Activated CD4-positive, alpha-beta T cell treated with anti-CD3 and anti-CD28 coated beads, Interleukin-2, Interleukin-4, amounts not matched to agents 100 ng/mL and 50 ng/mL, durations not matched to agents 16 hours and 8 hours (primary cell): ENCODE results near the gene VAV3.
"Not testable (repeated sequence)": the region's sequence is repeated elsewhere in the genome, so short reads cannot be mapped to it uniquely, and the experiment has no call there.

Experiments
- DNase-seq: peaks from one replicate; pipeline ENCODE4 v3.0.0-alpha.2; 2020; ENCODE audit warnings: low spot score

Gene VAV3

DNA sequence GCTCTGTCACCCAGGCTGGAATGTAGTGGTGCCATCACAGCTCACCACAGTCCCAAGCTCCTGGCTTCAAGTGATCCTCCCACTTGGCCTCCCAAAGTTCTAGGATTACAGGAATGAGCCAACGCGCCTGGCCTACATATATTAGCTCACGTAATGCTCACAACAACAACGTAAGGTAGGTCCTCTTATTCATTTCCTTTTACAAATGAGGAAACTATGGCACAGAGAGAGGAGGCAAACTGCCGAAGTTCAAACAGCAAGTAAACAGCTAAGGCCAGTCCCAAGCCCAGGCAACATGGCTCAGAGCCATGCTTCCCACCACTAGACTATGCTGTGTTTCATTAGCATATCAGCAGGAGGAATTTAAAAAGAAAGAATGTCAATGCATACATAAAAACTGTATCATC, 284.4 kb downstream of the VAV3 start:
- no peak for DNase-seq

DNA sequence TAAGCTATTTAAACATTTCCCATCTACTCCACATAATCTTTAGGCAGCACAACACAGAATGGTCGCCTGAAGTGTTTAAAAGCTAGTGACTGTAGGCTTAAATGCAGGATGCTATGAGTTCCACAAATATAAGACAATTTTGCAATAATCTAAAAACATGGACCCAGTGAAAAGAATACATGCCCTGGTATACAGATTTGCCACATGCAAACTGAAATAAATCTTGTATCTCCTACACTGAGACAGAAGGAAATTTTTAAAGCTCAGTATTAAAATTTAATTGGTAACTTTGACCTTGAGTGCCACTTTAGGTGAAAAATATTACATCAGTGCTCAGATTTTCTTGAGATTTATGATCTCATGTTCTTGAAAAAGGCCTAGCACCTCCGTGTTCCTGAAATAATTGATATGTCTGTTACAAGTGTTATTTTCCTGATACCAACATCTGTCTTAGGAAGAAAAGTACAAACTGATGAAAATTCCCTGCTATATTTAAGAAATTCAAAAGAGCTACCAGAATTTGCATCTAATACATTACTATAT, 285.5 kb downstream of the VAV3 start:
- DNase-seq: no peak

DNA sequence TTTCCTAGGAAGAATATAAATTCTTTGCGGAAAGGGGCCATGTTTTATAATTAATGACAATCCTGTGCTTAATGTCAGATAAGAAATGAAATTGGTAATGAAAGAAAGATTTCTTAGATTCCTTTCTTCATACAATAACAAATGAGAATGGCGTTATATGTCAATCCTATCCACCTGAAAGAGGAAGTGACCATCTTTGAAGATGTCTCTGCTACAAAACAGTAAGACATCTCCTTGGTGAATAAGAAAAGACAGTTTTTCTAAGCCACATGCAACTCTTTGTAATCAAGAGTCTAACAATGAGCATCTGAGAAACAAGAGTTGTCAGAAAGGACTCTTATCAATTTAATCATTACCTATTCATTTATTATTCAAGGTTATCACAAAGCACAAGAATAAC, 286.0 kb downstream of the VAV3 start:
- no peak for DNase-seq

DNA sequence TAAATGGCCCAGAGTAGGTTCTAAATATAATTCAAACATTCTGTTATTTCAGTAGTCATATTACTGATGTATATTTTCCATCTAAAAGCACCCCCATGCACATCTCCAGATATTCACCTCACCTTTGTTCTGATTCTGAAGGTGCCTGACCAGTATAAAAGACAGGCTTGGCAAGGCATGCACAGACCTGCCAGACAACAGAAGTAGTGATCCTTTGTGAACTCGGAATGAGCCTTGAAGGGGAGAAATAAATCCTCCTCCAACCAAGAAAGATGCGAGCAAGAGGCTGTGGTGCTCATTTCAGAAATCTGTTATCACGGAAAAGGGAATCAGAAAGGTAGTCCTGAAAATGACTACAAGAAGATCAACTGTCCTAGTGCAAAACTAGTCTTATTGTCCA, 287.3 kb downstream of the VAV3 start:
- no peak for DNase-seq

DNA sequence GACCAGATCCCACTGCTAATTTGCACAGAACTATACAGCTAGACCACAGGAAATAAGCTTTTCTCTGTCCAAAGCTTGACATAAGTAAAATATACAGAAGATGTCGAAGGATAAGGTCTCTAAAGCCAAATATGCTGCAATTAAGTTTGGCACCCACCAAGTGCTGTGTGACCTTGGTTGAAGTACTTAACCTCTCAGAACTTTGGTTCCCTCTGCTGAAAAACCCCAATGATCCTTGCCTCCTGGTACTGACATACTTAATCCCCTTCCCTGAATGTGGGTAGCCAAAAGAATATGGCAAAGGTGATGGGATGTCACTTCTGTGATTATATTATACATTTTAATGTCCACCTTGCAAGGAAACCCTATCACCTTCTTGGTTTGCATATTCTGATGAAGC, 290.5 kb downstream of the VAV3 start:
- DNase-seq: no peak

DNA sequence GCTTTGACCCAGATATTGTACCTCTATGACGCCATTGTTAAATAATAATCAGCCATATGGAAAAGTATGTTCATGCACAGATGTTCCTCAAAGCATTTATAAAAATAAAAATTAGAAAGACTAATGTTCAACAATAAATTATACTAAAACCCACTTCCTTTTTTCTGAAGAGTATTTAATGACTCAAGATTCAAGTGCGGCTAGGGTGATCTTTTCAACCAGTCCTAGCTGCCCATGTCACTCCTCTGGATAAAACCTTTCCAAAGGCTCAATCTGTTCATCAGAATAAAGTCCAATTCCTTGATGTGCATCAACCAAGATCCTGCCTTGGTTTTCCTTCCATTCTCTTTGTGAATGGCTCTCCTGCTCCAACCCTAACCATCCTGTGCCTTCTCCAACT, 292.0 kb downstream of the VAV3 start:
- DNase-seq: no peak

DNA sequence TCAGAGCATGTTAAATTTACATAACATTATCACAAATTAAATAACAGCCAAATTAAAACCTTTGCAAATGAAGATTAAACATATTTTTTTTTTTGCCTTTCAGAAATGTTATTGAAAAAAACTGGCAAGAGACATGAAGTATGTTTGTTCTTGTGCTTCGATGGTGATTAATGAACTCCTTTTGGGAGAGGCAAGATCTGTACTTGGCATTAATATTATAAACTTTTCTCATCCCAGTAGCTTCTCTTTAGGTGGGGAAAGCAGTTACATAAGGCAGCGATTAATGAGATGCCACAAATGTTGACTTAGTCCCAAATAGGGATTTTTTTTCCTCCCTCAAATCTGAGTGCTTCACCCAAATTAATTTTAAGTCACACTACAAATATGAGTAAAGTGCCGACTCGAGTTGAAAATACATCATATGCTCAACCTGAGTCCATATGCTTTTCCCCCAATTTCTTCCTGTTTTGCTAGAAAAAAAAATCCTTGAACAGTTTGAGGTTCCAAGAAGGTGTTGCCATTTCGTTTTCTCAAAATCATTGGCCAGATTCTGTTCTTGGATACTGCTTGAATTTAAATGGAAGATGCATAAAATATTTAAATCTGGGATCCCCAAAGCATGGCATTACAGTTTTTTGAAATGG, 294.5 kb downstream of the VAV3 start:
- DNase-seq: no peak

DNA sequence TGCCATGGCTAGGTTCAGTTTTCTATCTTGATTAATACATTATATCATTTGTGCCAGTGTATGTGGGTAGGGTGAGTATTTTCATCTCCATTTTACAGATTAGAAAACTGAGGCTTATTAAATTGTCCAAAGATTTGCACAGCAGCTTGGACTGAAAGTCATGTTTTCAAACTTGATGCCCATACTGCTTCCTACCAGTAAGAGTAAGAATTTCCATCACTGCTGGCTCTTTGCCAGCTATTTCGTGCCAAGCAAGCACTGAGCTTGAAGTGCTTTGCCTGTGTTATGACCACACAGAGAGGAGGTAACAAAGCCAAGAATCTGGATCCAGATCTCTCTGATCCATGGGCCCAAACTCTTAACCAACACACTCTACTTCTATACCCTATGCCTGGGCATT, 295.0 kb downstream of the VAV3 start:
- no peak for DNase-seq

DNA sequence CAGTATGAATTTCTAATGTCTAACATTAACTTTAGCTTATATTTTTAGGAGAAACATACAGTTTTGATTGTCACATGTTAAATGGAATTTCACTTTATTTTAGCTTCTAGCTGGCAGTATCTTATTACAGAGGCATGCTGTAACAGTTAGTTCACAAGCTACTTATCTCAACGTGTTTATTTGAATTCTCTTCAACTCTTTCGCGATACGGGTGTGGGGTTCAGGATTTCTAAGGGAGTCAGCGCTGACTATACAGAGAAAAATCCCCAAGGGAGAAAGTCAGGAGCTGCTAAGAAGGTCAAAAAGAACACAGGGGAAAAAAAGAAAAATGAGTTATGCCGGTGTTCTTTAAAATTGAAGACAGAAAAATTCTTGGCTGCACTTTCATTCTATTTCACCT, 296.2 kb downstream of the VAV3 start:
- no peak for DNase-seq

DNA sequence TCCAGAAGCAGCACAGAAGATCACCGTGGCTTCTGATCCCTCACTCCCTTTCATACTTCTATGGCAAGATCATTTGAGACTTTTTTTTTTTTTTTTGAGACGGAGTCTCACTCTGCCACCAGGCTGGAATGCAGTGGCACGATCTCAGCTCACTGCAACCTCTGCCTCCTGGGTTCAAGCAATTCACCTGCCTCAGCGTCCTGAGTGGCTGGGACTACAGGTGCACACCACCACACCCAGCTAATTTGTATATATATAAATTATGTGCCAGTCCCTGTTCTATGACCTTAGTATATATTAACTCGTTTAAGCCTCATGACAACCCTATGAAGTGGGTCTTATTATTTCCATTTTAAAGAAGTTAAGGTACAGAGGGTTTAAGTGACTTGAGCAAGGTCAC, 298.5 kb downstream of the VAV3 start:
- no peak for DNase-seq

DNA sequence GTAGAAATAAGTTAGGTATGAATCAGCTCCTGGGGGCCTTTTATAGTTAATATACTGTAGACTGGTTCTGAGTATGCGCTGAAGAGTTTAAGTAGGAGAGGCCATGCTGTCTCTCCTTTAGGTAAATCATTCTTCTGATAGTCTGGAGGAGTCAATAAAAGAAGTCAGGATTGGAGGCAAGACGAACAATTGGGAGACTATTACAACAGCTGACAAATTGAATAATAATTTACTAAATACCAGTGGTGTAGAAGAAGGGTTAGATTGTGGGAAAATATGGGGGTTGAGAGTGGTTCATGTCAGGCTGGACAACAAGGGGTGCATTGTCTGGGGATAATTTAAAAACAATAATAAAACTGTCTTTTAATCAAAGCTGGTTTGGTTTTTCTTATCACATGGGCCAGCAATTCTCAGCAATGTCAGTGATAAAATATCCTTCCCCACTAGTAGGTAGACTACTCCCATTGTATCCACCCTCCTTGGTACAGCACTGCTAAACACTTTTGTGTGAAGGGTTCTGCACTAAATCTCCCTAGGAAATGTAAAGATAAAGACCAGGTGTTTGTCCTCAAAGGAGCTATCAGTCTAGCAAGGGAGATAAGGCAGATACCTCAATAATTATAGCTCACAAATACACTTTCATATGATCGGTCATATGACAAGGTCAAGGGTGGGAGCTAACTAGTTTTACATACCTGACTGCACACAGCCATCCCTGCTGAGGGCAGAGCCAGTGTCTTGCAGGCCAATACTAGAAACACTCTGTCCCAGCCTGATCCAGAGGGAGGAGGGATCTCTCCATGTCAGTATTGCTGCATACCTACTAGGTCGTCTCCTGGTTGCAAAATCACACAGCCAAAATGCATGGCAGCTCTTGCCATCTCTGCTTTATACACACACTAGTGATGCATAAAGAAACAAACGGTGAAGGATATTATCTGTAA, 299.7 kb downstream of the VAV3 start:
- DNase-seq: no peak

DNA sequence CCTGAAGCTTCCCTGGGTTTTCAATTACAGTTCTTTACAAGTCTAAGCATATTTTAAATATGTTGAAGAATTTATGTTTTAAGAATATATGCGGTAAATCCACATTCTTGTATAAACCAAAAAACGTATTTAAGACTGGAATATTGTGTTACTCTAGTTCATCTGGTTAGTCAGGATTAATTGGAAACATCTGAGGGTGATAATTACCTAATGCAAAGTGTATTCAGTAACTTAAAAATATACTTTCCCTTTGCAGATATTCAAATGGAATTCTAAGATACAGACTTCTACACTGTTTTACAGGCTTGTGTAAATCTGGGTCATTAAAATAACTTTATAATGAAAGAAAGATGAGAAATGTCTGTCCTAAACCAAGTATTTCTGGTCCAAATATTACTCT, 302.0 kb downstream of the VAV3 start:
- DNase-seq: no peak

DNA sequence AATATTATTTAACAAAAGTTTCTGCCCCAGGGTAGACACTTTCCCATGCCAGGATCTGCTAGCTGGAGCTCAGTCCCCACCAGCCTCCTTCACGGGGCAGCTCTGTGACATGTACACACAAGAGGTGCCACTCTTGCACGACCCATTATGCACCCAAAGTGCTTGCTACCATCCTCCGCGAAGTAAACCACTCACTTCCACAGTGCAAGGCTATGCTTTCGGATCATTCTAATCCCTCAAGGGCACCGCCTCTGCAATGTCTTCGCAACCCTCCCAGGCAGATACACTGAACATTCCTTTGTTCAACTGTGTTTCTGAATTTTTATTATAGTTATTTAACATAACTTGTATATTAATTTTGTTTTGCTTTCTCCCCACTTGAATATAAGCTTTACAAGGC, 303.8 kb downstream of the VAV3 start:
- DNase-seq: no peak

DNA sequence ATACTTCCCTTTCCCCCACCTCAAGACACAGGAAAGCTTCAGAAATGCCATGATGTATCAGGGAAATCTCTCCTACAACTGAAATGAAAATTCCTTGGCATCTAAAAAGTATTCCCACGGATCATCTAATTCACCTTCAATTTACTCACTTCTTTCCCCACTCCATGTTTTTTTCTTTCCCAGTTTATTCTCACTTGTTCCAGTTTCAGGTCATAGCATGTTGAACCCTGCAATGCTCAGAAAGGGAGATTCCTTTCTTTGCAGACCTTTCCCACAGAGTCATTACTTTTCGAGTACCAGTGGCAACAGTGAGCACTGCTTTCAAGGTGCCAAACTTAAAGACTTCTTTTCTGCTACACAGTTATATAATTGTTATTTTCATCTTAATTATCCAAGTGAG, 305.0 kb downstream of the VAV3 start:
- no peak for DNase-seq

DNA sequence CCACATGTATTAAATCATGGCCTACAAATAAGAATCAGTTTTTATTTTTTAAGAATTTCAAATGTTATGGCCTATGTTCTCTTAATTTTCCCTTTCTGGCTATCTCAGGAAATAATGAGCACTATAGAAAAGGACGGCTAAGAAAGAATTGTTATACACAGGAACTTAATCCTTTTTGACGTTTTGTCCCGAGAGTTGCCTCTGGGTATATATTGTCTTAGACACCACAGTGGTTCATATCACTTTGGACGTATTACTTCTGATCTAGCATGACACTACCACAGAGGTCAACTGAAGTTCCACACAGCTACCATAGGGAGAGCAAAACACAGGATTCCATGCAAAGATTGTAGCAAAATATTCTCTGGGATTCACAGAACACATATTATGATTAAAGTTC, 307.6 kb downstream of the VAV3 start:
- no peak for DNase-seq

DNA sequence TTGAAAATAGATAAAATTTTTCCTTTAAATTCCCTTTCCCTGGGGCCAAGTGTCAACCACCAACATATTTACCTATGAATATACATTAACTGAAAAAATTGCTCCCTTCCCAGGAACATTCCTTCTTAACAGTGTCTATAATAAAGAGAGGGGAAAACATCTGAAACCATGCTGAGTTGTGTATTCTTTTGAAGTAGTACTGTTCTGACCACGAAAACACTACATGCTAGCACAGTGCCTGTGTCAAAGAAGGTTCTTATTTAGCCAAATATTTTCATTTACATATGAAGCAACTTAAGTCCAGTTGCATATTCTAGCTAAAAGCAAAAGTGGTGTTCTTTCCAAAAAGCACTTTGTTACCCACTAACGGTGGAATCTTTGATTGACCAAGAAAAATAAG, 311.2 kb downstream of the VAV3 start:
- no peak for DNase-seq

DNA sequence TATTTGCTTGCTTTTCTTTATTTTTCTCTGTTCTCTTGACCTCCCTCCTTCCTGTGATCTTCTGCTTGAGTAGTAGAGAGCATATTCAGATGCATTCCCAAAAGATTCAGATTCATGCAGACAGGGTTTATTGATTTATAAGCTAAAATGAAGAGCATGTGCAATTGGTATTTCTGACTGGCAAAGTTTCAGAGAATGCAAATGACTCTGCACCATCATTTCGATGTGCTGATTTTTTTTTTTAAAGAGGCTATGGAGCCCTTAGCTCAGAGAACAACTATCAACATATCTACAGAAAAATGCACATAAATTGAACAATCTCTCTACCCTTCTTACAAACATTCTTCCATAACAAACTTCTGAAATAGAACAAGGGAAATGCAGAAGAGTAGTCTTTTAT, 312.0 kb downstream of the VAV3 start:
- no peak for DNase-seq

DNA sequence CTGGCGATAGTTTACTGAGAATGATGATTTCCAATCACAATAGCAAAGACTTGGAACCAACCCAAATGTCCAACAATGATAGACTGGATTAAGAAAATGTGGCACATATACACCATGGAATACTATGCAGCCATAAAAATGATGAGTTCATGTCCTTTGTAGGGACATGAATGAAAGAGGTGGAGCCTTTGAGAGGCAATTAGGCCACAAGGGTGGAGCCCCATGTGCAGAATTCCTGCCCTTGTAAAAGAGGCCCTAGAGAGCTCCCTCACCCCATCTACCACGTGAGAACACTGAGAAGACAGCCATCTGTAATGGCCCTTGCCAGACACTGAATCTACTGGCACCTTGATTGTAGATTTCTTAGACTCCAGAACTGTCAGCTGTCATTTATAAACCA, 314.2 kb downstream of the VAV3 start:
- not testable (repeated sequence) for DNase-seq

DNA sequence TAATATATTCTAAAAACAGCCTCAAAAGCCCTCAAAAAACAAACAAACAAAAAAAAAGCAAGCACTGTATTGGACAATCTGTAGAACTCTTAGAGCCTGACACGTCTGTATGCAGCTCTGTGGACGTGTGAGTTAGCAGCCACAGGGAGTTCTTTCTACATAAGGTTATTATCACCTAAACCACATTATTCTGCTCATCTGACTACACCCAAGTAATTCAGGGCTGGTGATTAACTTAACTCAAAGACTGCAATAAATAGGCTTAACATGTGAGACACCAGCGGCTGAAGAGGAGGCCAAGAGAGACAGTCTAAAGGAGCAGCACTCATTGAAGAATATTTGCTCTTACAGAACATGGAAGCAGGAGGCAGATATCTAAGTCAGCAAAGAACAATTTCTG, 316.0 kb downstream of the VAV3 start:
- no peak for DNase-seq

DNA sequence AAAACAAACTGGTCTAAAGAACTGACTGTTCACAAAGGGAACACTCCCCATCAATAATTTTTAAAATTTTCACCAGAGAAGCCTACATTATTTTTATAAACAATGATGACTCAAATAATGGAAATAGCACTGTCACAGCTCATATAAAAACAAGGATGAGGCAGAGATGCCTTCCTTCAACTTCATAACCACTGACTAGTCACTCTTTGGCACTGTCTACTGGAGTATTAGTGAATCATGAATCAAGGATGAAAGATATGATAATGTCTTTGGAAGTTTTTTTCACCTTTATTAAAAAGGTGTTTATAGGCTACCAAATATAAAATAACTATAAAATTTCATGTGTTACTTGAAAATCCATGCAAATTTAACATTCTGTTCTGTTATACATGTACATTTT, 316.9 kb downstream of the VAV3 start:
- DNase-seq: no peak

DNA sequence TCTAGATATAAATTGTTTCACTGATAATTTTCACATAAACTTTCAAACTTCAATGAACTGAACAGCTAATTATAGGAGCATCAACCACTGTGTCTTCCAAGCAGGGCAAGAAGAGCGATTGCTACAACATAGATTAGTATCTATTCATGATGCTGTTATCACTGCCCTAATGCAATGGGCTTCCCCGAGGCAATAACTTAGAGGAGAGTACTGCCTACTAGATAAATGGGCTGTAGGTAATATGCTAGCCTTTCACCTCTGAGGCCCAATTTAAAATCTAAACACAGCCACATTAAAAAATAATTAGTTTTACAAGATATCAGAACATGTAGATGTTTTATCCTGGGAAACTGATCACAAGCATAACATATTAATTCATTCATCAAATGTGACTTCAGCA, 318.0 kb downstream of the VAV3 start:
- no peak for DNase-seq

DNA sequence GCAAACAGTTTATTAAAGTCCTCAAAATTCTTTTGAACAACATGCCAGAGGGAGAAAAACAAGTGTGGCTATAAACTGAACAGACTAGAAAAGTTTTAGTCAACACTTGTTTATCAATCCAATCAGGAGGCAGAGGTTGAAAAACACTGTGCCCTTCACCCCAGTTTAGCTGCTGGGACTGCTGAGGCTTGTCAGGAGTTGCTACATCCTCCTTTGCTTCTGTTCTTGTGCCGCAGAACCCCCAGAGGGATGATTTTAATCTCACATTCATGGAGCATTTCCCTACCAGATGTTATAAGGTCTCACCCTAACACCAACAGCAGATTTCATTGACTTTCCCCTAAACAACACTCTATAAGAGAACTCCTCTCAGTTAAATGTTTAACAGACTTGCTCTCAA, 321.2 kb downstream of the VAV3 start:
- no peak for DNase-seq

DNA sequence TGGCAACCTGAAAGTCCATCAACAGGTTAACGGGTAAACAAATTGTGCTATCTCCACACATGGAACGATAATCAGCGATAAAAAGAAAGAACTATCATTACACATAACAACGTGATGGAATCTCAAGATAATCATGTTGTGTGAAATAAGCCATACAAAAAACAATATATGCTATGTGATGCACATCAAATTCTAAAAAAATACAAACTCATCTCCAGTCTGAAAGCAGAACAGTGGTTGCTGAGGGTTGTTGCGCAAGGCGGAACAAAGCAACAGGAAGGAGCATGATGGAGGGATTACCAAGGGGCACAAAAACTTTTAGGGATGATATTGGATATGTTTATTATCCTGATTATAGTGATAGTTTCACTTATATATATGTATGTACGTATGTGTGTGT, 324.8 kb downstream of the VAV3 start:
- DNase-seq: no peak

DNA sequence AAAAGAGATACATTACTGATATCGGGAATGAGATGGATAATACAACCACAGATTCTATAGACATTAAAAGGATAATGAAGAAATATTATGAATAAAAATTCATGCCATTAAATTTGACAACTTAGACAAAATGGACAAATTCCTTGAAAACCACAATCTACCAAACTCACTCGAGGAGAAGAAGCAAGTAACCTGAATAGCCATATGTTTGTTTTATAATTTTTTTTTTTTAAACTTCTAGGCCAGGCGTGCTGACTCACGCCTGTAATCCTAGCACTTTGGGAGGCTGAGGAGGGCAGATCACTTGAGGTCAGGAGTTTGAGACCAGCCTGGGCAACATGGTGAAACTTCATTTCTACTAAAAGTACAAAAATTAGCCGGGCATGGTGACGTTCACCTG, 327.9 kb downstream of the VAV3 start:
- DNase-seq: no peak
